Activated CD4-positive, alpha-beta T cell treated with anti-CD3 and anti-CD28 coated beads, Interleukin-2, amount 10 ng/mL, durations not matched to agents 24 days and 14 days (primary cell): ENCODE data around the gene ZNF433. TPM values are rescaled to one million over a fixed set of nuclear protein-coding genes. Genes with fewer than 3 reads are reported as not detected.
A peak's percentile ranks its signal among the peaks of the same experiment; 100 is the strongest.
"Not testable (repeated sequence)": the region's sequence is repeated elsewhere in the genome, so short reads cannot be mapped to it uniquely, and the experiment has no call there.

Experiments used
- DNase-seq: peaks from one replicate; pipeline ENCODE4 v3.0.0; 2022
- H3K27ac Mint-ChIP-seq: one replicate; pipeline ENCODE4 v1.8.0; 2022; ENCODE audit warnings: mild to moderate bottlenecking, mixed read lengths
- H3K27me3 Mint-ChIP-seq: one replicate; pipeline ENCODE4 v1.8.0; 2022; ENCODE audit warnings: mixed read lengths
- H3K36me3 Mint-ChIP-seq: one replicate; pipeline ENCODE4 v1.8.0; 2022; ENCODE audit warnings: low read depth, mild to moderate bottlenecking, mixed read lengths
- H3K4me1 Mint-ChIP-seq: one replicate; pipeline ENCODE4 v1.8.0; 2021; ENCODE audit warnings: mixed read lengths
- H3K4me3 Mint-ChIP-seq: one replicate; pipeline ENCODE4 v1.8.0; 2022; ENCODE audit warnings: mild to moderate bottlenecking, moderate library complexity, mixed read lengths
- H3K9me3 Mint-ChIP-seq: one replicate; pipeline ENCODE4 v1.8.0; 2021; ENCODE audit warnings: mixed read lengths
- intact Hi-C: fragments of 100-400 bp; cut with micrococcal nuclease; formaldehyde crosslinking; loops from one replicate; pipeline ENCODE4 v1.15.1; 2023
- total RNA-seq: library from RNA; stranded (reverse); gene quantifications from 2 replicates; pipeline ENCODE4 v1.2.3, GENCODE V29; 2022

Gene ZNF433
- 0.14 and 0.21 TPM in 2 replicates for total RNA-seq

DNA sequence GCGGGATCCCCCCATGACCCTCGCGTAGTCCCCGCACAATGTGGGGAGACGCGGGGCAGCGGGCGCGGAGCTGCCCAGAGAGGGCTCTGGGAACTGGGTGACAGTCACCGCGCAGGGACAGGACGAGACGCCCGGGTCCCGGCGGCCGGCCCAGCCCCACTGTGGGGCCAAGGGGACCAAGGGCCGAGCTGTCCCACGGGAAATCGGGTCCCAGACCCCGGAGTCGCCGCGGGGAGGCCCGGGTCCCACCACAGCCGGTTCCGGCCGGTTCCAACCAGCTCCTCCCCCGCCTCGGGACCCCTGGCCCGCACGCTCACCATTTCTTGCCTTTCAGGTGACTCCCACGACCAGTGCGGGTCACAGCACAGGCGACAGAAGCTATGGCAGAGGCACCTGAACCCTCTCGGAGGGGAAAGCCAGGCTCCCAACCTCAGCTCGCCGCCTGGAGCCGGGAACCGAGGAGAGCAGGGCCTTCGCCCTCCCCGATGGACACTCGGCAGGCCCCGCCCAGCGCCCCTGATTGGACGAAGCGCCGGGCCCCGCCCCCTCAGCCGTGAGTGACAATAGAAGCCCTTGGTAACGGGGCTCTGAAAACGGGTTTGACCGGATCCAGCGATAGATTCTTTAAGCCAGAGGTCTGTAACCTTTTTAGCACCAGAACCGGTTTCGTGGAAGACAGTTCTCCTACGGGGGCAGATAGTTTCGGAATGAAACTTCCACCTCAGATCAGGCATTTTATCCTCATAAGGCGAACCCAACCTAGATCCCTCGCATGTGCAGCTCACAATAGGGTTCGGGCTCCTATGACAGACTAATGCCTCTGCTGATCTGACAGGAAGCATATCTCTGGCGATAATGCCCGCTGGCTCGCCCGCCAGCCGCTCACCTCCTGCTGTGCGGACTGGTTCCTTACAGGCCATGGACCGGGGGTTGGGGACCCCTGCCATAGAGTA is at the start of gene ZNF433:
Gene ZNF433 (minus strand): TSS at position 460 of the 953 bp plus-strand sequence. CDS start 140 bp downstream, at position 320.
- Mint-ChIP-seq H3K9me3 (peaks cover 18% of the 10 kb centered on the region), H3K36me3 (peaks cover 3% of the 10 kb centered on the region), H3K4me3 (peak within 1 kb of the TSS; percentile 72), H3K27ac (peak within 1 kb of the TSS; percentile 28), H3K4me1 (no peaks in the 10 kb centered on the region), H3K27me3 (no peaks in the 10 kb centered on the region)
- peak; percentile 79 for DNase-seq
- intact Hi-C loops = no loop called here

GRCh38 chr19:12083336-12083735 is 47.9 kb upstream of the ZNF433 start:
- H3K4me1 Mint-ChIP-seq, H3K27ac Mint-ChIP-seq, H3K27me3 Mint-ChIP-seq, H3K36me3 Mint-ChIP-seq, H3K4me3 Mint-ChIP-seq, DNase-seq, intact Hi-C loops: not testable (repeated sequence)
- H3K9me3 Mint-ChIP-seq = peaks cover 10% of the 10 kb centered on the region

- Mint-ChIP-seq H3K27me3 (no peaks in the 10 kb centered on the region), H3K36me3 (peaks cover 34% of the 10 kb centered on the region), H3K9me3 (peaks cover 23% of the 10 kb centered on the region), H3K27ac (no peak overlapping the region), H3K4me1 (no peaks in the 10 kb centered on the region), H3K4me3 (no peak overlapping the region)
- DNase-seq = no peak
- intact Hi-C loops = no loop called here
Observed at GRCh38 chr19:12077375-12077774, 41.9 kb upstream of the ZNF433 start.

DNA sequence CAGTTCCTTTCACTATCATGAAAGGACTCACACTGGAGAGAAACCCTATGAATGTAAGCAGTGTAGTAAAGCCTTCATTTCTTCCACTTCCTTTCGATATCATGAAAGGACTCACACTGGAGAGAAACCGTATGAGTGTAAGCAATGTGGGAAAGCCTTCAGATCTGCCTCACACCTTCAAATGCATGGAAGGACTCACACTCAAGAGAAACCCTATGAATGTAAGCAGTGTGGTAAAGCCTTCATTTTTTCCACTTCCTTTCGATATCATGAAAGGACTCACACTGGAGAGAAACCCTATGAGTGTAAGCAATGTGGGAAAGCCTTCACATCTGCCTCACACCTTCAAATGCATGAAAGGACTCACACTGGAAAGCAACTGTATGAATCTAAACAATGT is 40.9 kb upstream of the ZNF433 start:
- H3K4me3 Mint-ChIP-seq, DNase-seq, H3K27me3 Mint-ChIP-seq, H3K27ac Mint-ChIP-seq, intact Hi-C loops, H3K4me1 Mint-ChIP-seq: not testable (repeated sequence)
- peaks cover 21% of the 10 kb centered on the region for H3K9me3 Mint-ChIP-seq
- H3K36me3 Mint-ChIP-seq = peaks cover 34% of the 10 kb centered on the region

DNA sequence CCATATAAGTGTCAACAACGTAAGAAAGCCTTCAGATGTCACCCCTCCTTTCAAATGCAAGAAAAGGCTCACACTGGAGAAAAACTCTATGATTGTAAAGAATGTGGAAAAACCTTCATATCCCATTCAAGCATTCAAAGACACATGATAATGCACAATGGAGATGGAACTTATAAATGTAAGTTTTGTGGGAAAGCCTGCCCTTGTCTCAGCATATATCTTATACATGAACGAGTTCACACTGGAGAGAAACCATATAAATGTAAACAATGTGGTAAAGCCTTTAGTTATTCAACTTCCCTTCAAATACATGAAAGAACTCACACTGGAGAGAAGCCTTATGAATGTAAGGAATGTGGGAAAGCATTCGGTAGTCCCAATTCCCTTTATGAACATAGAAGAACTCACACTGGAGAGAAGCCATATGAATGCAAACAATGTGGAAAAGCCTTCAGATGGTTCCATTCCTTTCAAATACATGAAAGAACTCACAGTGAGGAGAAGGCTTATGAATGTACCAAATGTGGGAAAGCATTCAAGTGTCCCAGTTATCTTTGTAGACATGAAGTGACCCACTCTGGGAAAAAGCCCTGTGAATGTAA is 40.2 kb upstream of the ZNF433 start:
- H3K4me3 Mint-ChIP-seq = no peak overlapping the region
- no peaks in the 10 kb centered on the region for H3K4me1 Mint-ChIP-seq
- no peak for DNase-seq
- intact Hi-C loops = no loop called here
- H3K27ac Mint-ChIP-seq = no peak overlapping the region
- H3K9me3 Mint-ChIP-seq = peaks cover 22% of the 10 kb centered on the region
- H3K36me3 Mint-ChIP-seq = peaks cover 31% of the 10 kb centered on the region
- no peaks in the 10 kb centered on the region for H3K27me3 Mint-ChIP-seq

GRCh38 chr19:12064590-12065538 is 29.4 kb upstream of the ZNF433 start, which contains the start of gene ZNF844:
ZNF844 (plus strand) TSS chr19:12064731; CDS start chr19:12064874, 143 bp downstream.
- intact Hi-C loops = no loop called here
- H3K27ac Mint-ChIP-seq = peak within 1 kb of the TSS; percentile 60

DNA sequence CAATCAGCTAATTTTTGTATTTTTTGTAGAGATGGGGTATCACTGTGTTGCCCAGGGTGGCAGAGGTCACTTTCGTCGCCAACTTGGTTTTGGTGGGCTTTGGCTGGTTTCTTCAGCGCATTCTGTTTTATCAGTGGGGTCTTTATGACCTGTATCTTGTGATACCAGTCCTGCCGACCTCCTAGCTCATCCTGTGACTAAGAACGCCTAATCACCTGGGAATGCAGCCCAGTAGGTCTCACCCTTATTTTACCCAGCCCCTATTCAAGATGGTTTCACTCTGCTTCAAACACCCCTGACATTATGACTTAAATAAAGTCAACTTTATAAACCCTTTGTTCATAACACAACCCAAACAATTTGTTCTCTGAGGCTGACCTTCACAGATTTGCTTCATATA is 20.3 kb upstream of the ZNF433 start:
- H3K27me3 Mint-ChIP-seq = peaks cover 2% of the 10 kb centered on the region
- intact Hi-C loops = loop anchor here (5.0 to 10.0 kb wide), 3 partner anchors 93 to 173 kb away; partner anchors contain the start of gene ZNF700
- peaks cover 5% of the 10 kb centered on the region for H3K4me1 Mint-ChIP-seq
- H3K27ac Mint-ChIP-seq = no peak overlapping the region
- DNase-seq = no peak
- peaks cover 3% of the 10 kb centered on the region for H3K36me3 Mint-ChIP-seq
- no peak overlapping the region for H3K4me3 Mint-ChIP-seq
- peaks cover 14% of the 10 kb centered on the region for H3K9me3 Mint-ChIP-seq

More at GRCh38 chr19:12064590-12065538, 29.4 kb upstream of the ZNF433 start, which contains the start of gene ZNF844:
- Mint-ChIP-seq H3K9me3 (peaks cover 4% of the 10 kb centered on the region), H3K36me3 (peaks cover 2% of the 10 kb centered on the region), H3K4me1 (peaks cover 3% of the 10 kb centered on the region), H3K27me3 (no peaks in the 10 kb centered on the region), H3K4me3 (peak within 1 kb of the TSS; percentile 74)
- DNase-seq = peak; percentile 77

- Mint-ChIP-seq H3K27me3 (peaks cover 2% of the 10 kb centered on the region), H3K27ac (peak within 1 kb of the TSS; percentile 62), H3K4me3 (peak within 1 kb of the TSS; percentile 83), H3K36me3 (peaks cover 3% of the 10 kb centered on the region), H3K9me3 (peaks cover 14% of the 10 kb centered on the region), H3K4me1 (peaks cover 5% of the 10 kb centered on the region)
- intact Hi-C loops = loop anchor here (10.0 kb wide), 1 partner anchor 128 kb away; the partner anchor contains the start of gene ZNF700
- peak; percentile 76 for DNase-seq
Observed at GRCh38 chr19:12052497-12053169, 17.2 kb upstream of the ZNF433 start, which contains the start of gene ZNF878. ZNF878 (minus strand) TSS chr19:12052961; CDS start chr19:12052801, 160 bp downstream.

DNA sequence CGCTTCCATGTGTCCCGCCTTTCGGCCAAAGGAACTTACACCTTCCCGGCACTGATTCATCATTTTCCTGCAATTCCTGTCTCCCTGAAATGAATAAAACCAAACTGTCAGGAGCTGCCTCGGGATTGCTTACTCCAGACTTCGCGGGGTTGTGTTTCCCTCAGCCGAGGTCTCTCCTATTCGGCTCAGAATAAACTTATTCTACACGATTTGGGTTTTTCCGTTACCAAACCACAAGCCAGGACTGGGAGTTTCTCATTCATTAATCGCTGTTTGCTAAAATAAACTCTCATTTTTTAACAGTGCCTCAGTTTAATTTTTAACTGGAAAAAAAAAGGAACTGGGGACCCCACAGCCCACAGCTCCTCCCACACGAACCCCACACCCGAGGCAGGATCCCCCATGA is 16.6 kb upstream of the ZNF433 start:
- intact Hi-C loops = loop anchor here (10.0 kb wide), 1 partner anchor 127 kb away; the partner anchor contains the start of gene ZNF700
- peaks cover 14% of the 10 kb centered on the region for H3K9me3 Mint-ChIP-seq
- peak overlapping the region; percentile 37 for H3K27ac Mint-ChIP-seq
- peaks cover 5% of the 10 kb centered on the region for H3K4me1 Mint-ChIP-seq
- H3K36me3 Mint-ChIP-seq = peaks cover 5% of the 10 kb centered on the region
- H3K27me3 Mint-ChIP-seq = peaks cover 2% of the 10 kb centered on the region
- peak; percentile 60 for DNase-seq
- H3K4me3 Mint-ChIP-seq = peak overlapping the region; percentile 83

- intact Hi-C loops = no loop called here
- Mint-ChIP-seq H3K4me3 (no peak overlapping the region), H3K4me1 (peaks cover 4% of the 10 kb centered on the region), H3K9me3 (peaks cover 12% of the 10 kb centered on the region), H3K36me3 (peaks cover 19% of the 10 kb centered on the region), H3K27me3 (peaks cover 2% of the 10 kb centered on the region), H3K27ac (no peak overlapping the region)
- DNase-seq = no peak
Observed at GRCh38 chr19:12047868-12048267, 12.4 kb upstream of the ZNF433 start.

- no peak overlapping the region for H3K4me3 Mint-ChIP-seq
- H3K4me1 Mint-ChIP-seq = no peaks in the 10 kb centered on the region
- H3K27ac Mint-ChIP-seq = no peak overlapping the region
- H3K36me3 Mint-ChIP-seq = peaks cover 15% of the 10 kb centered on the region
- H3K27me3 Mint-ChIP-seq = no peaks in the 10 kb centered on the region
- intact Hi-C loops = no loop called here
- DNase-seq = no peak
- peaks cover 13% of the 10 kb centered on the region for H3K9me3 Mint-ChIP-seq
Observed at GRCh38 chr19:12043752-12044422, 8.4 kb upstream of the ZNF433 start.

- H3K27ac Mint-ChIP-seq = no peak overlapping the region
- no peaks in the 10 kb centered on the region for H3K4me1 Mint-ChIP-seq
- peaks cover 14% of the 10 kb centered on the region for H3K9me3 Mint-ChIP-seq
- H3K36me3 Mint-ChIP-seq = peaks cover 15% of the 10 kb centered on the region
- H3K4me3 Mint-ChIP-seq = no peak overlapping the region
- no peaks in the 10 kb centered on the region for H3K27me3 Mint-ChIP-seq
- intact Hi-C loops = no loop called here
- no peak for DNase-seq
Observed at GRCh38 chr19:12042893-12043292, 7.4 kb upstream of the ZNF433 start.
